ENCODE results near the gene SLC35G4.

Gene SLC35G4

GRCh38 chr18:11658989-11659388 is 49.6 kb downstream of the SLC35G4 start:
- no peak overlapping the region for H3K4me3 ChIP-seq (ENCODE audit: low read length)
- H3K4me1 ChIP-seq (ENCODE audit: control insufficient read depth, insufficient read depth, low read length), result no peaks in the 10 kb centered on the region
- no peaks in the 10 kb centered on the region for H3K36me3 ChIP-seq (ENCODE audit: control insufficient read depth, insufficient read depth, low read length, severe bottlenecking)
- H3K9ac ChIP-seq (ENCODE audit: low read length), result no peak overlapping the region
- peaks cover 6% of the 10 kb centered on the region for H3K9me3 ChIP-seq (ENCODE audit: control insufficient read depth, low read length)
- peaks cover 72% of the 10 kb centered on the region for H3K27me3 ChIP-seq (replicated peaks; ENCODE audit: control insufficient read depth, insufficient read depth, low read length)
- no peak for DNase-seq (ENCODE audit: low read depth)

All from adipocyte (in vitro differentiated cells).